NCI-H146 treated with DMSO at 0.1 percent for 48 hours (cell line): ENCODE results near the gene BYSL.
A peak's percentile ranks its signal among the peaks of the same experiment; 100 is the strongest.

Experiments
- DNase-seq: peaks from one replicate; lab custom pipeline; 2025; ENCODE audit not compliant: unreplicated experiment; lab: John Stamatoyannopoulos, UW

BYSL gene

DNA sequence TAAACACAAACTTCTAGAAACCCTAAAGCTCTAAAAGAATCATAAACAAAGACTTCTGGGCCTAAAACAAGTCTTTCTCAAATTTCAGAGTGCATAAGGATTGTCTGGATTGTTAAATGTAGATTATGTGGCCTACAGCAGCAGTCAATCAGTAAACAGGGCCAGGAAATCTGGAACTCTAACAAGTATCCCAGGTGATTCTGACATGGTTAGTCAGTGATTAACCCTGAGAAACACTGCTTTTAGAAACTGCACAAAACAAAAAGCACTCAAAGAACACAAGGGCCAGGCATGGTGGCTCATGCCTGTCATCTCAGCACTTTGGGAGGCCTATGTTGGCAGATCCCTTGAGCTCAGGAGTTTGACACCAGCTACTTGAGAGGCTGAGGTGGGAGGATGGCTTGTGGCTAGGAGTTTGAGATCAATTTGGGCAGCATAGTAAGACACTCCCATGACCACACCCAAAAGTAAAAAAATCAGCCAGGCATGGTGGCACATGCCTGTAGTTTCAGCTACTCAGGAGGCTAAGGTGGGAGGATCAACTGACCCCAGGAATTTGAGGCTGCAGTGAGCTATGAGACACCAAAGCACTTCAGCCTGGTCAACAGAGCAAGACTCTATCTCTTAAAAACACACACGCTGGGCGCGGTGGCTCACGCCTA, 6.3 kb upstream of the BYSL start:
- DNase-seq: no peak

DNA sequence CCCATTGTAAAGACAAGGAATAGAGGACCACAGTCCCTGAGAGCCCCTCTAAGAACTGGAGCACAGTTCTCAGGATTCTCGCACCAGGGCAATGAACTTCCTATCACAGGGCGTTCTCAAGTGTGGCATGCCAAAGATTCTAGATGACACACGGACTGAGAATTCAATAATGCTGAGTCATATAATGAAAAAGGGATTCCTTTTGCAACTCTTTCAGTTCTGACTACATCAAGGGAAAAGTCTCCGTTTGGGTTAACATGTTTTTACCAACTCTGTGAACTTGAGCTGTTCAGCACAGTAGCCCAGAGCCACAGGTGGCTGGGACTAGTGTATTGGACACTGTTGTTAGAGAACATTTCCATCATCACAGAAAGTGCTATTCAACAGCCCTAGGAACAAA, 3.8 kb upstream of the BYSL start:
- DNase-seq: no peak

DNA sequence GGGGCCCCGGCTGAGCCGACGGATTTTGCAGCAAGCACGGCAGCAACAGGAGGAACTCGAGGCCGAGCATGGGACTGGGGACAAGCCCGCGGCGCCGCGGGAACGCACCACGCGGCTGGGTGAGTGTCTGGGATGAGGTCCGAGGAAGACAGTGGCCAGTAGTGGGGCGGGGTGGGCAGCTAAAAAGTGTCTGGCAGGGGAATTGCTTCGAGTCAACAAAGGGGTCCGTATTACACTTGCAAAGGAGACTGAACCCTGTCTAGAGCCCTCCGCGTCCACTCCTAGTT, 356 bp downstream of the BYSL start:
- peak; percentile 42 for DNase-seq

DNA sequence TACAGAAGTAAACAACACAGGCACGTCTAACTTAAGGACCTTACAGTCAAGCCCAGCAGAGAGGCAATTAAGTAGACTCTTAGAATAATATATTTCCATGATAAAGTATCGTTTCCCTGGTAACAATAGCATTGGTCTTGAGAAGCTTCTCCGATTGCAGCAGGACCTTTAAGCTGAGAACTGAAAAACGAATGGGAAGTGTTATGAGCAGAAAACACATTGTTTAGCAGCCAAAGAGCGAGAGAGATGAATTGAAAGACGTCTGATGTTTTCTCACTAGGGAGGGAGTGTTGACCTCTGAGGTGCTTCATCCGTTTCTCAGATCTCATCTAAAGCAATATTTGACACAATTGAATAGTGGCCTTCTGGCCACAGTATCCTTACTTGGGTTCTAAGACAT, 855 bp downstream of the BYSL start:
- no peak for DNase-seq

DNA sequence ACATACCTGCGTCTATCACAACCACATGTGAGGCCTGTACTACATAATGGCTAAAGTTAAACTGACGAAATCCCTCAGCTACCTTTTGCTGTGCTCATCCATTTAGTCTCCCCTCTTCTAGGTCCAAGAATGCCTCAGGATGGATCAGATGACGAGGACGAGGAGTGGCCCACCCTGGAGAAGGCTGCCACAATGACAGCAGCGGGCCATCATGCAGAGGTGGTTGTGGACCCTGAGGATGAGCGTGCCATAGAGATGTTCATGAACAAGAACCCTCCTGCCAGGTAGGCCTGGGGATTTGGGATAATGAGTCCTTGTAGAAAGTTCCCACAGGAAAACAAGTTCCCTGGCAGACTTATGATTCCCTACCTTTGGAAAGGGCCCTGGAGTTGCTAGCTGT, 6.0 kb downstream of the BYSL start:
- DNase-seq: no peak

DNA sequence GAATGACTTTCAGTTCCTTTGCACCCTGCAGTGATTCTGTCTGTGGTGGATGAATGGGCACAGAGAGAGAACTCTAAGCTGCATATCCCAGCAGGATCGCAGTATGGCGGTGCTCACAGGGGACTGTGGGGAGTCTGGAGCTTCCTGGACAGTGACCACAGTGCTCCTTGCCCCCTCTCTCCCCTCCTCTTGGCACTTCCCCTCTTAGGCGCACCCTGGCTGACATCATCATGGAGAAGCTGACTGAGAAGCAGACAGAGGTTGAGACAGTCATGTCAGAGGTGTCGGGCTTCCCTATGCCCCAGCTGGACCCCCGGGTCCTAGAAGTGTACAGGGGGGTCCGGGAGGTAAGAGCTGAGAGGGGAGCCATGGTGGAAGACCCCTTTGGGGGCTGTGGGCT, 8.6 kb downstream of the BYSL start:
- no peak for DNase-seq

DNA sequence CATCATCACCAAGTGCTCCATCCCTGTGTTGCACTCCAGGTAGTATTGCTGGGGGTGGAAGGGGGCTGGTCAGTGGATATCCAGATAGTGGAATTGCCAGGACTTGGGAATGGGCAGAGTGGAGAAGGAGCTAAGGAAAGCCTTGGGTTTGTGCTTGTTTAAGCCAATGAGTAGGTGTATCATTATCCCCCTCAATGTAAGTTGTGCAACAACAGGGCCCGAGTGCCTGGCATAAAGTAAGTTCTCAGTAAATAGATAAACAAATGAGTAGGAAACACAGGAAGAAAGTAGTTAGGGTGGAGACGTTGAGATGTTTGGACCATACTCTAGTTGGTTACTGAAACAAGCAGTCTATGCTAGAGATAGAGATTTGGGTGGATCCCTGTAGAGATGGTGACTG, 10.5 kb downstream of the BYSL start:
- DNase-seq: no peak

DNA sequence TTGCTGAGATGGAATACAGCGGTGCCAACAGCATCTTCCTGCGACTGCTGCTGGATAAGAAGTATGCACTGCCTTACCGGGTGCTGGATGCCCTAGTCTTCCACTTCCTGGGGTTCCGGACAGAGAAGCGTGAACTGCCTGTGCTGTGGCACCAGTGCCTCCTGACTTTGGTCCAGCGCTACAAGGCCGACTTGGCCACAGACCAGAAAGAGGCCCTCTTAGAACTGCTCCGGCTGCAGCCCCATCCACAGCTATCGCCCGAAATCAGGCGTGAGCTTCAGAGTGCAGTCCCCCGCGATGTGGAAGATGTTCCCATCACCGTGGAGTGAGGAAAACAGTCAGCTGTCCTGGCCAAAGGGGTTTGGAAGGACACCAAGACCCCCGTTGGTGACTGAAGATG, 11.1 kb downstream of the BYSL start:
- no peak for DNase-seq

DNA sequence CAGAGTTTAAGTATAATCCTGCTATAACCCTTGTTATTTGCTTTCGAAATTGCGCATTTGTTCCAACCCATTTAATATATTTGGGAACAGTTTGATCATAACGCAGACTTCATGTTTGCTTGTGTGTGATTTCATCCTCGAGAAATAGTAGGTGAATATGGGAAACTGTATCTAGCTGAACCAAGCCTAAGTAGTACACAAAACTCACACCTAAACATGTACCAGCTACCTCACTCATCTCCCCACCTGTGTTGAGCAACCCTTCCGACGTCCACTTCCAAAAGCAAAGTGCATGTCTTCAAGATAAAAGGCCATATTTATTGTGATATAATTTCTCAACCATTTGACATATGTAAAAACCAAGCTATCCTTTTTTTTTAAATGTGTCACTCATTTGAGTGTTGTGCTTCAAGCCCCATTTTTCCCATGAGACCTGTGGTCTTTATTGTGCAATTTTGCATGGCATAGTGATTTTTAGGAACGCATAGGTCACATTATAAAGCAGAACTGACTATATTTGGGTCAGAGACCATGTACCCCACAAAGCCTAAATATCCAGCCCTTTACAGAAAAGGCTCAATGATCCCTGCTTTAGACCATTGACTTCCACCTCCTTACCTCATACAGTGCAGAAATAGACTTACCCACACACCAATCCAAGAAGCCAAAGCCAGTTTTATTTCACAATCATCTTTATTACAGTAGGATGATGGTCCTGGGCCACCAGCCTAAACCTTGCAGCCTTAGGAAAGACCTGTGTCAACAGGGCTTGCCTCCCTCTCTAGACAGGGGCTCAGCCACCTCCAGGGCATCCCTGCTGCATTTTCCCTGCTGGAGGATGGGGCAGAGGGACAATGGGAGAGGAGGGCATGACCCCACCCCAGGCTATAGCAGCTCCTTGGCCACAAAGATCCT, 13.2 kb downstream of the BYSL start:
- no peak for DNase-seq

DNA sequence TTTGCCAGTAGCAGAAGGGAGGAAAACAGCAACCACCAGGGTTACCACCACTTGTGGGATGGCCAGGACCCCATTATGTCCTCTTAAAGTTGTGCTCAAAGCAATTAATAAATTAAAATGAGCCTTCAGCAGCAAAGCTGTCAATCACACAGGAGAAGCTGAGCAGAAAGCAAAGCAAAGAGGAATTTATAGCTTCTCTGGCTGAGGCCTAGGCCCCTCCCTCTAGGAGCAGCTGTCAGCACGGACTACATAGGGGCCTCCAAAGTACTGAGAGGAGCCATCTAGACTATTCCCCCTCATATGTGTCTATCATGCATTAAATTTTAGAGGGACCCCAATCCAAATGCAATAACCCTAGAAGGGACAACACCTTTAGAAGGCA, 13.9 kb downstream of the BYSL start:
- DNase-seq: no peak

DNA sequence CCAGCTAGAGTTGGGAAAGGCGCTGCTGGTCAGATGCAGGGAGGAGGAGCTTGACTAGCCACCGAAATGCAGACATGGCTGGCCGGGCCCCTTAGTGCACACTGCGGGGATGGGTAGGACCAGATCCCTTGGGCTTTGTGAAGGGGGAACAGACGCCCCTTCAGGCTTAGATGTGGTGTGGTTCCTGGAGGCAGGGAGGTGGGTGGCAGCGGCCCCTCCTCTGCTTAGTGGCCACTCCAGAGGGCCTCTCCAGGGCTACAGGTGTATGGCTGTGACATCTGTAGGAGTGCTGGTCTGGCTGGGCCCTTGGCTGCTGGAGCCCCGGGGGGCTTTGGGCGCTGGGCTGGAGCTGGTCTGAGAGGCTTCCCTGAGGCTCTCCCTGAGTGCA, 14.4 kb downstream of the BYSL start:
- DNase-seq: no peak

DNA sequence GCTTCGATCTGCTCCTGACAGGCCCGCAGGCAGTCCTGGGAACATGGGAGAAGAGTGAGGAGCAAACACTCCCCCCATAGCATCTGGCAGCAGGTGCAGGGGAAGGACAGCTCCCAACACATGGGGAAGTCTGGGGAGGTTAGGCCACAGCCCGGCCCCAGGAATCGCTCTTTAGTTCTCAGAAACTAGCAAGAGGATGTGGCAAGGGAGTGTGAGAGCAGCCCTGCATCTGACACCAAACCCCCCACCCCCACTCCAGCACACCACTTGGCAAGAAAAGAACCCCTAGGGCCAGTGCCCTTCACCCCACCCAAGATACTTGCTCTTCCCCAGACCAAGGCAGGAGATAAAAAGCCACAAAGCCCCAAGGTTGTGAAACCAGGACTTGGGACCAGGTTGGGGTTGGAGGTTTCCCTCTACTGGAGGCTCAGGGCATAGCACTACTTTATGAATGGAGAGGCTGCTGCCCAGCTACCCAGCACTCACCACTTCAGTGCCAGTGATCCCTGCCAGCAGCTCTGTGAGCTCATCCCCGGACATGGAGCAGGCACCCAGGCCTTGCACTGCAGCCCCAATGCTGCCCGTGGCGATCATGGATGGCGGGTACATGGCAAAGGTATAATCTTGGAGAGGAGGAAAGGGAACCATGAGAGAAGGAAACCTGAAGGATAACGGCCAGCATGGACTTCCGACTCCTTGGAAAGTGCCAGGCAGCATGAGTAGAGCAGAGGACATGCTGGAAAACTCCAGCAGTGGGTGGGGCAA, 15.0 kb downstream of the BYSL start:
- DNase-seq: peak; percentile 48

DNA sequence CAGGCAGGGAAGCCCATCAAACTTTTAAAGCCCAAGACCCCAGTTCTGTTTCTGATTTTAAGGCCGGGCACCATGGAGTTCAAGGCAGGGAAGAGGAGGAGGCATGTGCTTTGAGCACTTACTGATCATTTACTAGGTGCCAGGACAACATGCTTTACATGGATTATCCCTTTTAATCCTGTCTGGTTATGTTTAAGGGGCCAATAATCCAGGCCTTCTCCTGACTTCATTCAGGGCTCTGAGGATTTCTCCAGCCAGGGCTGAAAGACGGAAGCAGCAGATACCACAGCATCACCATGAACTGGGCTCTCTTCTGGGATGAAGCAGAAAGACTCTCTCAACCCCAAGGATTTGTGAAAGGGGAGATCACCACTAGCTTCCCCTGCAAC, 16.2 kb downstream of the BYSL start:
- no peak for DNase-seq

DNA sequence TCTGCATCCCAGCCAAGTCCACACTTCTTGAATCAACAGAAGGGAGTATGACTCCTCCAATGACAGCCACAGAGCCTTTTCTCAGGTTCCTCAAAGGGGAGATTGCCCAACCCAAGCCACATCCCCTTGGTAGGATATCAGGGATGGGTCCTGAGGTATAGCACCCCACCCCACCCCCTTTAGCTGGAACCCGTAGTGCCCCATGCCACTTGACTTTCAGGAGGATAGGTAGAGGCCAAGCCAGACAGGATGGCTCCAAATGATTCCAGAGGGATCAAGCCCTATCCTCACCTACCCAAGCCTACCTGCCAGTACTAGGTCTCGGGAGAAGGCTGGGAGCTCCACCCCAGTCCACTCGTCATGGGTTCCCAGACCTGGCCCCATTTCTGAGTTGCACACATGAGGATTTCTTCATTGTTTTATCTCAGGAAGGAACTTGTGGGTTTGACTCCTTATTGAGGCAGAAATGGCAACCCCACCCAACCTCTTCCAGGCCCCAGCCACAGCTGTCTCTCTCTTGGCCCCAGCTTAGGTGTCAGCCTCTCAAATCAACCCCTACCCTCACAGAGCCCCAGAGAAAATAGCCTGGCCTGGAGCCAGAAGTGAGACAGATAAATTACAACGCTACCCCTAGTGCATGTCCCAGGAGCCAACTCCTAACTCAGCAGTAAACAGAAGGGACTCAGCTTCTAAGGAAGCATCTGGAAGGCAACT, 16.7 kb downstream of the BYSL start:
- no peak for DNase-seq

DNA sequence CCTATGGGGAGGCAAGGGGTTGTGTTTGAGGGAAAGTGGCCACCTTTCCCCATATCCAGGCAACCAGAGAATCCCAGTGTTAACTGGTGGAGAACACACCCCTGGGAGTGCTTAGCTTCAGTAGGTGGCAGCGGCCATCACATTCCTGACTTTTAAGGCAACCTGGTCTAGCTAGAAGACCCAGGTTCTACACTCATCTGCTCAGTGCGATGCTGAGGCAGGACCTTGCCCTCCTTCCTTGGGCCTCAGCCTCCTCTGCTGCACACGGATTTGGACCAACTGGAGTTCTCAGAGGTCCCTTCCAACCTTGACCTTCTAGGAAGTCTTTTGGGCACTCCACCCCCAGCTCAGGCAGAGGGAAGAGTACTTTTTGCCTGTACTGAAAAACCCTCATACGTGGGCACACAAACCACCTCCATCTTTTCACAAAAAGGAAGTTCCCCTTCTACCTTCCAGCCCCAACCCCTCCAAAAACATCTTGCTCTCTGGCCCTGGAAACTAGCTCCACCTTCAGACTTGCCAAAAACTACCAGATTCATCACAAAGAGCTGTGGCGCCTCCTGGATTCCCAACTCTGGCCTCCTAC, 17.4 kb downstream of the BYSL start:
- no peak for DNase-seq

DNA sequence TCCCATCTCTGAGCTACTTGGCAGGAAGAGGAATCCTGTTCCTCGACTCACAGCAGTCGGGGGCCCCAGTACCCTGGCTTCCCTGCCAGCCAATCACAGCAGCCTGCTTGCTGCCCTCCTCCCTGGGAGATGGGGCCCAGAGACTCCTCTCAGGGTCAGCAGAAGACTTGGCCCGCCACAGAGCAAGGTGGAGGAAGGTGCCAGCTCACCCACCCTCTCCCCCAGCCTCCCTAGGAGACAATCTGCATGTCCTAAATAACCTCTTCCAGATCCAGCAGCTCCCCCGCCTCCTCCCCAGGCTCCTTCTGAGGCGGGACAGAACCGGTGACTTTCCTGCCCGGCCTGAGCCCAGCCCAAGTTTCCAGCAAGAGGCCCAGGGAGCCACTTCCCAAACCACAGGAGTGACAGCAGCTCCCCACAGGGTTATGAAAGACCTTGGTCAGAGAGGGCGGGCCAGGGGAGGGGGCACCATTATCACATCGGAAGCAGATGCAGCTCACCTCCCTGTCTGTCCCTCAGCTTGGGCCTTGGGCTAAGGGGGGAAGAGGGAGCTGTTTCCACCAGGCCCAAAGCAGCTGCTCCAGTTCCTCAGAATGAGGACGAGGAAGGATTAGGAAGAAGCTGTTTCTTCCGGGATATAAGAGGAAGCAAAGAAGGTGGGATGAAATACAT, 18.0 kb downstream of the BYSL start:
- DNase-seq: no peak

DNA sequence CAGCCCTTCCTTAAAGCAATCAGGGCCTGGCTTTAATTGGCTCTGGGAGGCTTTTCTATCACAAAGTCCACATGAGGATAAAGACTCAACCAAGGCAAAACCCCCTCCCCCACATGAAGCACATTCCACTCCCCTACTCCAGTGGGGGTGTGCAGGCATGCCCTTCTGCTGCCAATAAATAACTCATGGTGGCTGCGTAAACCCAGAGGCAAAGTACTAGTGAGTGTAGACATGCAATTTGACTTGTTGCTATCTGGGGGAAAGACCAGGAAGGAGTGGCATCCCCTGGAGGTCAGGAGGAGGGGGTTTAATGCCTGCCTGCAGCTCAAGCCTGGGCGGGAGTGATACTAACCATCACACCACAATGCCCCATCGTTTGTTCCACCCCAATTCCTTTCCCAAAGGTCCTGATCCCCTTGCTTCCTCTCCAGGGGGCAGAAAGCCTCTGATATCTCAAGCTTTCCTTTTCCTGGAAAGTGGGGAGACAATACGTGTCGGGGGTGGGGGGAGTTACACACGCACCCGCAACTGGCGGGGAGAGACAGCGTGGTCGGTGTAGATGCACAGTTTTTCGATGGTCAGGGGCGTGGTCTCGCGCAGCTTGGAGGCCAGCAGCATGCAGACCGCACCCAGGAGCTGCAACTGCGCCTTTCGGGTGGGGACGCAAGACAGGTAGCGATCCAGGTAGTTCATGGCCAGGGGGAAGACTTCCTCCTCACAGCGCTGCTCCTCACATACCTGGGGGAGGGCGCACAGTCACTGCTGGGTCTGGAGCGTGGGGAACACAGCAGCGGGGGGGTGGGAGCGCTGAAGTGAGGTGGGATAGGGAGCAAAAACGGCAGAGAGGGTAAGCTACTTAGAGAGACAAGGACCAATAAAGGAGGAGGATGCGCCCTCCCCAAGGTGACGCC, 18.8 kb downstream of the BYSL start:
- no peak for DNase-seq

DNA sequence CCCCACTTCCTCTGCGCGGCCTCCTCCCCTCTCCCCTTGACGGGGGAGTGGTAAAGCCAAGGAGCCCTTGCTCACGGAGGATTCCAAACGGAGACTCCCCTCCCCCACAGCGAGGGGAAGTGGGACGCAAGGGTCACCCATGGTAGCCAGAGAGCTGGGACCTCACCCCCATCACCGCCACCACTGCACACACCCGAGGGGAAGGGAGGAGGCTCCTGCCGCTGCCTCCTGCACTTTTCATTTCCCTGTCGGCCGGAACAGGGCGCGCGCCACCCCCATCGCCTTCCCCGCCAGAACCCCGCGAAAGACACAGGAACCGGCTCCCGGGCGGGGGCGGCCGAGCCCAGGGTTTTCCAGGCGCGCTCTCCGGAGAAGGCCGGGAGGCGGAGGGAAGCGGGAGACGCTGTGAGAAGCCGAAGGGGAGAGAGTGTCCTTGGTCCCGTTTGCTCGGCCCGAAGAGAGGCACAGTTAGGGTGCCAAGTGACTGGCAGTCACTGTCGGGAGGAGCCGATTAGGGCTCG, 19.5 kb downstream of the BYSL start:
- DNase-seq: no peak

DNA sequence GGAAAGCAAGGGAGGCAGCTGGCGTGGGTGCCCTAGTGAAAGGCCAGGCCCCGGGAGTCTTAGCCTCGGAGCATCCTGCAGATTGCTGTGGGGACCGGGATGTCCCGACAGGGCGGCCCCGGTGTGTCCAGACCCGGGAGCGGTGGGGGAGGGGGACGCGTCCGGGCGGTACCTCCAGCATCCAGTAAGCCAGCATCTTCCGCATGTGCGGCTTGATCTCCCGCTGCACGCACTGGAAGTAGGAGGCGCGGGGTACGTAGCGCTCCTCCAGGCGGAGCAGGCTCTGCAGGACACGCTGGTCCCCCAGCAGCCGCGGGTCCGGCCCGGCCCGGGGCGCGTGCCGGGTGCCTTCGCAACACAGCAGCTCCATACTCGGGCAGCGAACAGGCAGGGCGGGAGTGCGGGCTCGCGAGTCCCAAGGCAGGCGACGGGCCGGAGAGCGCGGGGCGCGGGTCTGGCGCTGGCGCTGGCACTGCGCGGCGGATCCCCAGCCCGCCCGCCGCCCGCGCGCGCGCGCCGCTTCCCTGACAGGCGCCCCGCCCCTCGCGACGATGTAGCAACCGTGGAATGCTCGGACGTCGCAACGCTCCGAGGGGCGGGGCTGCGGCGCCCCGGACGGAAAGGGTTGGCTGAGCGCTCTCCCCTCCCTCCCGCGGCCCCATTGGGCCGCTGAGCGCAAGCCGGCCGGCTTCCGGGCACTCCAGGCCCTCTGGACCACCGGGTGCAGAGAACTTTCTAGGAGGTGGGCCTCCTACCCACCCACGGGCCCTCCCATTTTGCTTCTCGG, 20.2 kb downstream of the BYSL start, which contains the start of gene CCND3:
TSS of gene CCND3 (minus strand) at position 529 of the 787 bp plus-strand sequence. CDS start at position 370, 159 bp downstream.
- peak; percentile 90 for DNase-seq
